GM21447 (cell line): ENCODE data around the gene RAI14.

Experiments used
- ATAC-seq: cut with Tn5 transposase; IDR thresholded peaks from one replicate; pipeline ENCODE4 v1.9.1; 2021; ENCODE audit not compliant: unreplicated experiment

The RAI14 gene

GRCh38 chr5:34639852-34640626 is 16.1 kb upstream of the RAI14 start:
- no peak for ATAC-seq

- ATAC-seq = no peak
Measured at GRCh38 chr5:34648039-34648839, 7.9 kb upstream of the RAI14 start.

- ATAC-seq = no peak
Measured at GRCh38 chr5:34648840-34649158, 7.3 kb upstream of the RAI14 start.

- ATAC-seq = no peak
Measured at GRCh38 chr5:34651791-34652190, 4.3 kb upstream of the RAI14 start.

GRCh38 chr5:34652466-34652865 is 3.7 kb upstream of the RAI14 start:
- ATAC-seq = no peak

GRCh38 chr5:34652914-34653313 is 3.2 kb upstream of the RAI14 start:
- no peak for ATAC-seq

- no peak for ATAC-seq
Measured at GRCh38 chr5:34653708-34654107, 2.4 kb upstream of the RAI14 start.

GRCh38 chr5:34655354-34655991 is 655 bp upstream of the RAI14 start:
- ATAC-seq = no peak

GRCh38 chr5:34656700-34657273 is 659 bp downstream of the RAI14 start:
- no peak for ATAC-seq

GRCh38 chr5:34657274-34657921 is 1.3 kb downstream of the RAI14 start:
- no peak for ATAC-seq

GRCh38 chr5:34657988-34658387 is 1.9 kb downstream of the RAI14 start:
- no peak for ATAC-seq

GRCh38 chr5:34659168-34659567 is 3.0 kb downstream of the RAI14 start:
- no peak for ATAC-seq

- no peak for ATAC-seq
Measured at GRCh38 chr5:34660444-34660843, 4.3 kb downstream of the RAI14 start.

- no peak for ATAC-seq
Measured at GRCh38 chr5:34663771-34664496, 7.8 kb downstream of the RAI14 start.

GRCh38 chr5:34666392-34667080 is 10.4 kb downstream of the RAI14 start:
- ATAC-seq = no peak

- no peak for ATAC-seq
Measured at GRCh38 chr5:34667705-34668104, 11.6 kb downstream of the RAI14 start.

- ATAC-seq = no peak
Measured at GRCh38 chr5:34669931-34670516, 13.9 kb downstream of the RAI14 start.

GRCh38 chr5:34672196-34672595 is 16.1 kb downstream of the RAI14 start:
- no peak for ATAC-seq

GRCh38 chr5:34673463-34674125 is 17.5 kb downstream of the RAI14 start:
- ATAC-seq = no peak
